ENCODE results near the gene LHPP.
"Not testable (repeated sequence)": the region's sequence is repeated elsewhere in the genome, so short reads cannot be mapped to it uniquely, and the experiment has no call there.

LHPP gene

GRCh38 chr10:124576526-124577420 is 115.2 kb downstream of the LHPP start:
- no peak for DNase-seq

DNA sequence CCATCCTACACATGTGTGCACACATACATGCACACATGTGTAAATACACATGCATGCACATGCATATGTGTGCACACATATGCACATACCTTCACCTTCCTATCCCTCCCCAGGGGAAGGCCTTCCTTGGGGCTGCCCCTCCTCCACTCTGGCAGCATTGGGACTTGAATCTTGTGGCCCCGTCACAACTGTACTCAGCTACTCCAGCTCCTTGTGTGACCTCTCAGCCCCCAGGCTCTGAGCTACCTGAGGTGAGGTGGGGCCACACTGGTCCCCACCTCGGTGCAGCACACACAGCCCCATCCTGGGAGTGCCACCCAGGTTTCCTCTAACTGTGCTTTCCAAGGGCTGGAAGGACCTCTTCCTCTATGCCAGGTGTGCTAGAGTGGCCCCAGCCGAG is 116.0 kb downstream of the LHPP start:
- DNase-seq: no peak

DNA sequence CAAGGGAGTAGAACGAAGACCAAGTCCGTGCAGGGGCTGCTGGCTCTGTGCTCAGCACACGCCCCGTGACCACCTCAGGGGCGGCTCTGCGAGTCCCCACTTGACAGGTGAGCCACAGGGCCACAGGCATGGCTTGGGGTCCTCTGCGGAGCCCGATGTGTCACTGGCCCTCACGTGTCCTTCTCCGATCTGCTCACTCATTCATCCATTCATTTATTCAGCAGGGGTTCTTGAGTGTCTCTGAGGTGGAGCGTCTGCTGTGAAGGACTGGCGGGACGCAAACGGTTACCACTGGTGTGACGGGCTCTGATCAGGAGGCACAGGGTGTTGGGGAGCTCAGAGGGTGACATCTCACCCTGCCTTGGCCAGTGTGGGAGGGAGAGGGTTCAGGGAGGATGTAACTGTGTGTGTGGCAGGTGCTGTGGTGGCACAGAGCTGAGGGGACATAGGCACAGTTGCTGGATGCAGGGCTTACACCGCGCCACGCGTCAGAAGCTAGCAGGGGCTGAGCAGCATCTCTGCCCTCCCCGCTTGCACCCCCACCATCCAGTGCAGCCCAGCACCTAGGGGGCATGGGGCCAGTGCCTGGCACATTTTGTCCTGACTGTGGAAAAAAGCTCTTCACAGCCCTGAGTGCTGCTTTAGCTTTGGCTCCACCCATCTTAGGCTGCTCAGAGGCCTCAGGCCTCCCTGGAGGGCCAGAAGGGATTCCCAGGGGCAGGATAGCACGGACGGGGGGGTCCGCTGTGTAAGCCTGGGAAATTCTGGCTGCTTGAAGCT is 116.8 kb downstream of the LHPP start:
- no peak for DNase-seq

DNA sequence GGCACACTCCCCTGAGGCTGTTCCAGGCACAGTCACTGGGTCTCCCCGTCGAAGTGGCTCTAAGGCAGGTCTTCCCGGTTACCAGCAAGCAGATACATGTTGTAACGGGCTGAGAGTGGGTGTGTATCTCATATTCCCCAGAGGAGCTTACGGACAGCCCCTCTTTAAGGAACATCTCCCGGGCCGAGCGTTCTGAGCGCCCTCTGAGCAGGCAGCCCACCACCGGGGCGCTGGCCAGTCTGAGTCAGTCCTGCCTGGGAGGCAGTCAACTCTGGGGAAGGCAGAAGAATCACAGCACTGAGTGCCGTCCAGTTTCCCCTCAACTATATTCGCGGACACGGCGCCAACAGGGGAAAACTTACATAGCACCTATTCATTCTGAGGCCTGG is 117.4 kb downstream of the LHPP start:
- no peak for DNase-seq

- DNase-seq: no peak
Measured at GRCh38 chr10:124586142-124586541, 124.5 kb downstream of the LHPP start.

- DNase-seq: no peak
Measured at GRCh38 chr10:124587811-124588211, 126.2 kb downstream of the LHPP start.

GRCh38 chr10:124588341-124588735 is 126.7 kb downstream of the LHPP start:
- not testable (repeated sequence) for DNase-seq

- DNase-seq: no peak
Measured at GRCh38 chr10:124588736-124589490, 127.3 kb downstream of the LHPP start.

DNA sequence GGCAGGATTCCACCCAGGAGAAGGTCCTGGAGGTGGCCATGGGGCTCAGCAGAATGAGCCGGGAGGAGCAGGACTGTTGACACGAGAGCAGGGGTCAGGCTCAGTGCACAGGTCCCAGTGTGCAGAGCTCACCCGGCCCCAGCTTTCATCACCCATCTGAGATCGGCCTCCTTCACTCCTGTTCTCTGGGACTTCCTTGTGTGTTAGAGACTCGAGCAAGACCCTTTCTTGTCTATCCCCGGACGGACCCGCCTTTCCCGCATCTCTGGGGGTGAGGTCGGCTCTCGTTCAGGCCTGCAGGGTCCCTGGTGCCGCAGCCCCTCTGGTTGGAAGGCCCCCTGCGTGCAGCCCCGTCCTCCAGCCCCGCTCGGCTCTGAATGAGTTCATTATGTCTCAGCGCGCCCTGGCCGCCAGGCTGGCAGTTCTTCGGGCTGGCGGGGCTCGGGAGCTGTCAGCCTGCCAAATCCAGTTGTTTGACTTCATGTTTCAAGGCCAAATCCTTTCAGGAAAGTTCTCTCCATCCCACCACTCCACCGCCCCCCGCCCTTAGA is 127.9 kb downstream of the LHPP start:
- no peak for DNase-seq

DNA sequence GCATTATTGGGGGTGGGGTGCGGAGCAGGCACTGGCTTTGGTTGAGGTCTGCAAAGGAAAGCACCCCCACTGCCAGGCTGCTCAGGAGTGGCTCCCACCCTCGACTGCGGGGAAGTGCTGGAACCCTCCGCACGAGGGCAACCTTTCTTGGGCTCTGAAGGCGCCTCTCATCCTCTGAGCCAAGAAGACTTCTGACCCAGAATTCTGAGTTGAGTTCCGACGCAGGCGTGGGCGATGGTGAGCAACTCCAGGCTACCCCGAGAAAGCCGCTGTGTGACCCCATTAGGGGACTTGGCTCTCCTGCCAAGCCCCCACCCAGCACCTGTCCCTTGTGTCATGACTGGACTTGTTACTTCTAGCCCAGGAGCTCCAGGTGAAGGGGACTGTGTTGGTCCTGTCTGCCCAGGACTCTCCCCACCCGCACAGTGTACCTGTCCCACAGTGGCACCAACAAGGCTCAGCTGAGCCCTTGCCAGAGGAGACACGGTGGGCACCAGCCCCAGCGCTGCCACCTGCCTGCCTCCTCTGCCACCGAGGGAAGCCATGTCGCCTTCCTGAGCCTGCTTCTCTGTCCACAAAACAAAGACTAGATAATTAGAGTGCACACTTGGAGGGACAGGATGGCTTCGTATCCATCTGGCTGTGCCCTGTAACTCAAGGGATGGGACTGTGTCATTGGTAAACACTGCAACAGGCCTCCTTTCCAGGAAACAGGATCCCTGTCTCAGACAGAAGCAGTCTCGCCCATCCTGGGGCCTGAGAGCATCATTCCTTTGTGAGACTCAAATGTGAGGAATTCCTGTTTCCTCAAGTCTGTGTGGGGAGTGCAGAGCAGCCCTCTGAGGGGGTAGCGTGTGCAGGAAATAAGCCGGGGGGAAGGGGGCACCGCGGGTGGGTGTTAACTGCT is 128.8 kb downstream of the LHPP start:
- DNase-seq: no peak

DNA sequence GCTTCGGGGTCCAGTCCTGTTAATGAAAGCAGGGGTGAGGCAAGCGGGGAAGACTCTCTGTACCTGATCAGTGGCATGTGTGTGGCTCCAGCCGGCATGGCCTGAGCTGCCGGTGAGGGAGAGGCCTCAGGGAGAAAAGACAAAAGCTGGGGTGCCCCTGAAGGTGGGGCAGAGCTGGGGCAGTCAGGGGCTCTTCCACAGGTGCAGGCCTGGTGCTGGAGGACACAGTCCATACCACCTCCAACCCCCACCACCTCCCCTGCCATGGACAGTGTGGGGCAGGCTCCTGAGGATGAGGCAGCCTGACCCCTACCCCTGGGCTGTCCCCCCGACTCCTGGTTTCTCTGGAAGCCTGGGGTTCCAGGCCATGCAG is 129.5 kb downstream of the LHPP start:
- DNase-seq: no peak

DNA sequence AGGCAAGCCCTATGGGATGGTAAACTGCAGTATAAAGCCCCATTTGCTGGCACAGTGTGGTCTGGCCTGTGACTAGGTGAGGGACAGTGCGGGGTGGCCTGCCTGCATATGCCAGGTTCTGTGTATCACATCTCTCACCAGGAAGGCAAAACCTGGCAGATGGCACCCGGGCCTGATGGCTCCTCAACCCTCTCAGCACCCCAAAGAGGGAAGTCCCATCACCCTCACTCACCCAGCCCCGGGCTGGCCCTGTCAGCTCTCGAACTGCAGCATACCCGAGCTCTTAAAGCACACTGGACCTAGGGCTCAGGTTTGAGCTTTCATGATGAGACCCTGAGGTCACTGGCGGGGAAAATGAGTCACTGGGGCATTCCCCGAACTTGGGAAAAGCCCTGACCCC is 130.5 kb downstream of the LHPP start:
- no peak for DNase-seq

DNA sequence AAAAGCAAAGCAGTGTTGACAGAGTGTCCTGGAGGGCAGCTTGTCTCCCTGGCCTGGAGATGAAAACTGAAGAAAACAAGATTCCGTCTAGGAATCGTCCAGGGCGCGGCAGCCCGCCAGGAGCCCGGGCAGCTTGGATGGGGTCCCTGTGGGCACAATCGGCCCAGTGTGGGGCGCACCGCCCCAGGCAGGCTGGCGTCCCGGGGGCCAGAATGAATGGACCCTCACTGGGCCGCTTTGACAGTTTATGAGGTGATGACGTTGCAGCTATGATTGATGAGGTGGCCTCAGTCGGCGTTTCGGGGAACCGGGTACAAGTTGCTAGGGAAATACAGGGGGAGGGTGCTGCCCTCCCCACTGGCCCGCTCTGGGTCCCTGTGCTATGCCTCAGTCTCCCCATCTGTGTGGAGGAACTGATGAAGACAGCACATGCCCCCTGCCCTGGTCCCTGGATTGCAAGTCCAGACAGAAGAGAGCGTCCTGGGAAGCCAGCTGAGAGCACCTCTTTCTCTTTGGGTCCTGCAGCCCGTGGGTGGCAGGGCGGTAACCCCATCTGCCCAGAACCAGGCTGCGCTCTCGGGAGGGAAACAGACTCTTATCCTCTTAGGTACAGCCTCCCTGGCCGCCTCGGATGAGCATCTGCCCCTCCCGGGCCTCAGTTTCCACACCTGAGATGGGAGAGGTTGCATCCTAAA is 131.3 kb downstream of the LHPP start:
- no peak for DNase-seq

DNA sequence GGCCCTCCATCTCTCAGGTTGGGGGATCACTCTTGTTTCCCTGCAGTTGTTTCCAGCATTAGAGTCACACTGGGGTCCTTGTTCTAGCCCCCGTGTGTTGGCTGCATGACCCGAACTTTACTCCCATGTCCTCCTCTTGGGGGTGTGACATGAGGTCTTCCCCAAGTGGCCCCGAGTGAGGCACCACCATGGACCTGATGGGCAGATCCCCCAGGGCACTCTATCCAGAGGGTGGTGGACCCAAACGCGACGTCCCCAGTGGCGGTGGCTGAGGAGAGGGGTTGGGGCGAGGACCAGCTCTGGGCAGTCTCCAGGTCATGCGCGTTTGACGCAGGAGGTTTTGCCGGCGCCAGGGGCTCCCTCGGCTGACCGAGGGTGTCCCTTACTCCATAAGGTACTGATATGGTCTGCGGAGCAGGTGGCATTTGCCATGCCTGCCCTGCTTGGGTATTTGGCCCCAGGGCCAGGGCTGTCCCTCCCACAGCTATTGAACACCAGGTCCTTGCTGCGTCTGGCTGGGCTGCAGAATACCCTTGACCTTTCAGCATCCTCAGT is 131.9 kb downstream of the LHPP start:
- no peak for DNase-seq

DNA sequence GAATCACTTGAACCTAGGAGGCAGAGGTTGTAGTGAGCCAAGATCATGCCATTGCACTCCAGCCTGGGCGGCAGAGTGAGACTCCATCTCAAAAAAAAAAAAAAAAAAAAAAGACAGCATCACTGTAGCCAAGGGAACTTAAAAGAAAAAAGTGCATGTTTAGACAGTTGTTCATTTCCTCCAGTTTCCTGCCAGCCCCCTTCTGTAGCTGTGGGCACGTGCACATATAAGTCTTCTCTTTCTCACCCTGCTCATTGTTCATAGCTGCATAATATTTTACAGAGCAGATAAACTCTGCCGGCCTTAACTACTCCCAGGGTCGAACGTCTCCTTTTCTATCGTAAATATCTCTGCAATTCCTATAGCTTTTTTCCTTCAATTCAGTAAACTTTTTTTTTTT is 132.6 kb downstream of the LHPP start:
- DNase-seq: no peak

GRCh38 chr10:124595143-124595883 is 133.7 kb downstream of the LHPP start:
- DNase-seq: no peak

- DNase-seq: no peak
Measured at GRCh38 chr10:124596116-124596785, 134.6 kb downstream of the LHPP start.

DNA sequence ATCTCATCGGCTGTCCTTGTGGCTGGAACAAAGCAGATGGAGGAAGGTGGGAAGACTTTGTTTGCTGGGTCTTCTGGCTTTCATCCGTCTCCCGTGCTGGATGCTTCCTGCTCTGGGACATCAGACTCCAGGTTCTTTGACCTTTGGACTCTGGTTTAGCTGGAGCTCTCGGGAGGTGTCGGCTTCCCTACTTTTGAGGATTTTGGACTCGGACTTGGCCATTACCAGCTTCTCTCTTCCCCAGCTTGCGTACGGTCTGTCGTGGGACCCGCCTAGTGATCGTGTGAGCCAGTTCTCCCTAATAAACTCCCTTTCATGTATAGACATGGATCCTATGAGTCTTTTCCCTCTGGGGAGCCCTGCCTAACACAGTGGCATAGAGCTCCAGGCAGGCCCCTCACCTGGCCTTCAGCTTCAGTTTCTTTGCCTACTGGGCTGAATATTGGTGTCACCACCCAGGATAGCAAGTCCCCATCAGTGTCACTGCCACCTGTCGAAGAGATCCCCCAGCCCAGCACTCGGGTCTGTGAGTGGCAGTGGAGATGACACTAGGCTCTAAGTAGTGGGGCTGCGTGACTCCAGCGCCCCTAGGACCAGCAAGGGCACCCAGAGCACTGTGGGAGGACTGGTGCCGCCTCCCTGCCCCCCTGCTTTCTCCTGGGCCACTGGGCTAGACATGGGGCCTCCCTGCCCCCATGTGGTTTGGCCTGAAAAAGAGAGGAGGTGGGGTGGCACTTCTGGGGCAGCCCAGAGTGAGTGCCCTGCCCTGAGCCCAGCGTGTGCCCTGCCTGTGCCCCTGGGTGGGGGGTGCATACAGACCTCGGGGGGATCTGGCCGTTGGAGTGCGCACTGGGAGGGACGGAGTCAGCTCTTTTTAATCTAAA is 135.6 kb downstream of the LHPP start:
- no peak for DNase-seq

GRCh38 chr10:124597846-124598165 is 136.2 kb downstream of the LHPP start:
- no peak for DNase-seq

All from activated gamma-delta T cell (primary cell).